Fibroblast of skin of back (primary cell): ENCODE measurements around the gene NUP42.
"Not testable (repeated sequence)": the region's sequence is repeated elsewhere in the genome, so short reads cannot be mapped to it uniquely, and the experiment has no call there.

Experiments used
- DNase-seq: peaks from one replicate; pipeline ENCODE4 v3.0.0-alpha.2; 2013

Gene NUP42

DNA sequence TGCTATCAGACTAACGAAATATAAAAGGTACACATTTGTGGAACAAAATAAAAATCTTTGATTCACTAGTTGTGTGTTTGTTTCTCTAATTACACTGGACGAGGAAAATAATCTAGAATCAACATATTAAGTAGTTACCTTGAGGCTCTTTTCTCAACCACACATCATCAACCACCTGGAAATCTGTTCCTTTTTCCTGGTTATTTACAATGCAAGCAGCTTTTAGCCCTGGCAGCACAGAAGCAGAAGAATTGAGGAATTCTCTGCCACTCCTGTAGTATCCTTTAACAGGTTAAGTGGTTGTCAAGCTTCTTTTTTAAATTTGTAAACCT is 23.7 kb downstream of the NUP42 start:
- no peak for DNase-seq

- peak; percentile 32 for DNase-seq
Observed at GRCh38 chr7:23205909-23206767, 24.3 kb downstream of the NUP42 start.

DNA sequence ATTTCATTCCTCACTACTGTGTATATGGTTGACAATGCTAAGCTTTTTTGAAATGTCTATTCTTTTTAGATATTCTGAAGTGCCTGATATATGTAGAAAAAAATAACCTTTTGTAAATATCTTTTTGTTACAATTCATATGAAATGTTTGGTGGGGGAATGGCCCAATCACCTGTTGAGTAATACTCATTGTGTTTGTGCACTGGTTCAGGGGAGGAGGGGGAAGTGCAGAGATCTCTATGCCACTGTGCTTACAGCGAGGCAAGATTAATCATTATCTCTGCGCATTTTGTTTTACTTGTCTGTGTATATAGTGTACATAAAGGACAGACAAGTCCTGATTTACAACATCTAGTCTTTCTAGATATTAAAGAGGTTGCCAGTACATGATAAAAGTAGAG is 25.2 kb downstream of the NUP42 start:
- no peak for DNase-seq

DNA sequence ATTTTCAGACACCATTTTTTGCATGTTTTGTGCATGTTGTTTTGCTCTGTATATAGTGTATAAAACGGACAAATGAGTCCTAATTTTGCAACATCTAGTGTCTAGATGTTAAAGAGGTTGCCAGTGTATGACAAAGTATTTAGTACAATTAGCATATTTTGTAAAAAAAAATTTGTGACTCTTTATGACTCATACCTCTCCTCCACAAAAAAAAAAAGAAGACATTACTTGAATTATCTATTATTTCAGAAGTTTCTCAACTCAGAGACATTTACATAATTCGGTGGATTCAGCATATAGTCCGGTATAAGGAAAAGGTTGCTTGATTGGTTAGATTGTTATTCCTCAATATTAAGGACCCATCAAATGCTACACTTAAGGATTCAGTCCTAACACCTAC is 26.0 kb downstream of the NUP42 start:
- DNase-seq: no peak

GRCh38 chr7:23208316-23208715 is 26.5 kb downstream of the NUP42 start:
- no peak for DNase-seq

GRCh38 chr7:23210506-23210905 is 28.7 kb downstream of the NUP42 start:
- DNase-seq: no peak

GRCh38 chr7:23211589-23211988 is 29.7 kb downstream of the NUP42 start:
- DNase-seq: no peak

DNA sequence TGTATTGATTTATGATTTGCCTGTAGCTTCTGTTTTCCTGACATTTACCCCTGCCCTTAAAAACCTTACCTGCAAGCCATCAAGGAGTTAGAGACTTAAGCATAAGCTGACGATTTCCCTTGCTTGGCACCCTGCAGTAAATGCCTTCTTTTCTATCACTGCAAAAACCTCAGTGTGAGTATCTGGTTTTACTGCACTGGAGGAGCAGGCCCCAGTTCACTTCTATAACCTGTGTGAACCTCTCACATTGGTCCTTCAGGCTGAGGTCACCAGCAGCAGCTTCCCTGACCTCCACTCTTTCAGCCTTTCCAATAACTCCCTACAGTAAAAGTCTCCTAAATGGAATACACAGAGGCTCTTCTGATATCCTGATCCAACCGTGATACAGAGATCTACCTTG is 30.5 kb downstream of the NUP42 start:
- no peak for DNase-seq

DNA sequence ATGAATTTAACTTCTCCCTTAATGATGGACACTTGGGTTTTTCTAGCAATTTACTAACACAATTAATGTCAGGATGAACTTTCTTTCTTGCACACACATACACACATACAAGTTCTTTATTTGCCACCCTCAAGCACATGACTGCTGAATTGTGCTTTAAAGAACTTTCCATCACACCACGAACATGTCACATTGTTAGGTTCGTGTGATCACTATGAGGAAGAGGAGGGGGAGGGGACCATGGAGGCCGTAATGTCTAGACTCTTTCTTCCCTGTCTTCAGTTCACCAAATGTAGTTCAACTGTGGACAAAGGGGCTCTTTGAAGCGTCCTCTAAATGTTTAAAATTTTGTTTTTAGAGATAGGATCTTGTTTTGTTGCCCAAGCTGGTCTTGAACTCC is 31.0 kb downstream of the NUP42 start:
- DNase-seq: no peak

DNA sequence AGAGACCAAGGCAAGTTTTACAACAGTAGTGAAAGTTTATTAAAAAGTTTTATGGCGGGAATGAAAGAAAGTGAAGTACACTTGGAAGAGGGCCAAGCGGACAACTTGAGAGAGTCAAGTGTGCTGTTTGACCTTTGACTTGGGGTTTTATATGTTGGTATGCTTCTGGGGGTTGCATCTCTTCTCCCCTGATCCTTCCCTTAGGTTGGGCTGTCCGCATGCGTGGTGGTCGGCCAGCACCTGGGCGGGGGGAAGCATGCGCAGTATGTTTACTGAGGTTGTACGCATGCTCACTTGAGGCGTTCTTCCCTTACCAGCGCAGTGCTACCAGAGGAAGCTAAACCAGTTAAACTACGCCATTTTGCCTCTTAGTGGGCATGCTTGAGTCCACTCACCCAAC is 31.9 kb downstream of the NUP42 start:
- no peak for DNase-seq

- DNase-seq: no peak
Observed at GRCh38 chr7:23214423-23214822, 32.6 kb downstream of the NUP42 start.

GRCh38 chr7:23214938-23215337 is 33.1 kb downstream of the NUP42 start:
- no peak for DNase-seq

- no peak for DNase-seq
Observed at GRCh38 chr7:23216021-23216420, 34.2 kb downstream of the NUP42 start.

GRCh38 chr7:23218196-23218595 is 36.3 kb downstream of the NUP42 start:
- DNase-seq: no peak

- no peak for DNase-seq
Observed at GRCh38 chr7:23220690-23221305, 39.0 kb downstream of the NUP42 start.

DNA sequence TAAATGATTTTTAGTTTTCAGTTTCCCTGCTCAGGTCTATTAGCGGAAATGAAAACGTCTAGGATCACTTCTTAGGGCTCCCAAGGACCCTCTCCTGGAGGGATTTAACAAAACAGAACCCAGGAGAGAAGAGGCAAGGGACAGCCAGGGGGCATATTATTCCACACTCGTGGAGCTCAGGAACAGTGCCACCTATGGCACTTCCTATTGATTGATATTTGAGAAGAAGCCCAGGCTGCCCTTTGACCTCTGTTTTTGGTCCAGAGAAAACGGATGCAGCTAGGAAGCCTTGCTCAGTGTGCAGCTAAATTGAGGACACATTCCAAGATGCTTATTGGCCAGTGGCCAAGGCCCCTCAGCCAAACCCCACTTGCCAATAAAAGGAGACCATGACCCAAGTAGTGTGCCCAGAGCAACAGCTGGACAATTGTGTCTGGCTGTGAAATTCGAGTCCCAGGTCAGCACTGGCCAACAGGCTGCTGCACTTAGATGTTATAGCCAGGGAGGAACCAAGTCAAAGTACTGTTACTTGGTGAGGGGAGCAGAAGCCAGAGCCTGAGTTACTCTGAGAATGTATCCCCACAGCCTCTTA is 40.7 kb downstream of the NUP42 start:
- no peak for DNase-seq

- DNase-seq: not testable (repeated sequence)
Observed at GRCh38 chr7:23224364-23224763, 42.5 kb downstream of the NUP42 start.

GRCh38 chr7:23226844-23227450 is 45.1 kb downstream of the NUP42 start:
- DNase-seq: no peak

DNA sequence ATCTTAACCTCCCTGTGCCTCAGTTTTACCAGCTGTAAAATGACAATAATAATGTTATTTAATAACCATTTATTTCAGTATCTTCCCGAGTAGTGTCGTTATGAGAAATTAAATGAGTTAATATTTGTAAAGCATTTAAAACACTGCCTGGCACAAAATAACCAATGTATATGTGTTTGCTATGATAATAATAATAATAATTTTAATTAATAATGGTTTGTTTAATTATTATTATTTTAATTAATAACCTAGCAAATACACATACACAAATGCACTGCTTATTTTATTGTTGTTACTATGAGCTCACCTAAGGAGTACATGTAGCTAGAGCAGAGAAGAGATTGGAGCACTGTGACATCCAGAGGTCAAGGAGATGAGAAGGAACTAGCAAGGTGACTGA is 46.6 kb downstream of the NUP42 start:
- no peak for DNase-seq

GRCh38 chr7:23230641-23231101 is 48.8 kb downstream of the NUP42 start:
- no peak for DNase-seq

GRCh38 chr7:23232966-23233365 is 51.1 kb downstream of the NUP42 start:
- DNase-seq: no peak

DNA sequence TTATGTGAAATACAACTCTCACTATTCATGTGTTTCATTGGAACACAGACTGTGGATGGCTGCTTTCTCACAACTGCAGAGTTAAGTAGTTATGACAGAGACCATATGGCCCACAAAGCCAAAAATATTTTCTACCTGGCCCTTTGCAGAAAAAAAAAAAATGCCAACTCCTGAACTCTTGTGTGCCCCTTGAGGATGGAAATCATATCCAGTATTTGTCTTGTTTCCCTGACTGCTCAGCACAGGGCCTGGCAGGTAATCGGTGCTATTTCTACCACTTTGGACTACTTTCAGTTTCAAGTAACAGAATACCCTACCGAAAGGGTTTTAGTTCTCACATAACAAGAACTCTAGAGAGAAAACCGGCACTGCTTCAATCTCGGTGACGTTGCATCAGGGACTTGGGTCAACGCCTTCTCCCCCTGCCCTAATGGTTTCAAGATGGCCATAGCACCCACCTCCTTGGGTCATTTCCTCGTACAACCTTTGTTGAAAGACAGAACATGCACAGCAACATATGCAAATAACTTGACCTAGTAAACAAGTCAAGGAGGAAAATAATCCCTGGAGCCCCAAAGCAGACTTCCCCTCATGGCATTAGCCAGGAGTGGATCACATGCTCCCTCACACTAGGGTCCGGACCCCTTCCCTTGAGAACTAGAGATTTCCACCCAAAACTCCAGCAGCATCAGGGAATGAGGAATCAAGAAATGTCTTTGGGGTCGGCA is 52.9 kb downstream of the NUP42 start:
- DNase-seq: no peak

GRCh38 chr7:23235813-23236221 is 54.0 kb downstream of the NUP42 start:
- DNase-seq: no peak
